Thyroid gland (tissue), 4 donors: ENCODE measurements around the gene GJC3.

Source experiments
- POLR2A ChIP-seq, 2 donors: fragments of 450-650 bp; IDR thresholded peaks; one replicate each; pipeline ENCODE4 v1.6.1; 2017; ENCODE audit warnings: antibody characterized with exemption in 2 of 2, mild to moderate bottlenecking in 2 of 2, moderate library complexity in 1 of 2
- TF ChIP-seq, protein P1 (sequence below), 6 experiments: fragments of 200-600 bp in 3 of 6; fragments of 450-650 bp in 3 of 6; sonication (generic) in 3 of 6; IDR thresholded peaks; one replicate each; pipeline ENCODE4 v1.5.1; 2016 to 2019; ENCODE audit warnings: antibody characterized with exemption in 6 of 6, mild to moderate bottlenecking in 2 of 6, inconsistent platforms in 1 of 6, moderate library complexity in 1 of 6

DNA sequence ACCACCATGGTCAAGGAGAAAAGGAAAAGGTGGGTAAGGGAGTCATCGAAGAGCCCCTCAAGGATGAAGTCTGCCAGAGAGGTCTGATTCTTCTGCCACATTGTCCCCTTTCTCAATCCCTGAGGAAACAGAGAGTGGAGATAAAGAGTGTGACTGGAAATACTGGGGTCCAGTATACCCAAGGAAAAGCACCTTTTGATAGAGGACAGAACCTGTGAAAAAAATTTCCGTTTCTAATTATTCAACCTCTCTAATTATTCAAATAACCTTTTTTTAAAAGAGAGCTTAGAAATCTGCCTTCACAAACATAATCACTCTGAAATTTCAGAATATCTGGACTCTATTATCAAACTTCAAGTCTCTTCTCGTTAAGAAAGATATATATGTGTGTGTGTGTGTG, 52.5 kb downstream of the GJC3 start, which contains the start of gene OR2AE1:
- TF ChIP-seq, protein P1, sequence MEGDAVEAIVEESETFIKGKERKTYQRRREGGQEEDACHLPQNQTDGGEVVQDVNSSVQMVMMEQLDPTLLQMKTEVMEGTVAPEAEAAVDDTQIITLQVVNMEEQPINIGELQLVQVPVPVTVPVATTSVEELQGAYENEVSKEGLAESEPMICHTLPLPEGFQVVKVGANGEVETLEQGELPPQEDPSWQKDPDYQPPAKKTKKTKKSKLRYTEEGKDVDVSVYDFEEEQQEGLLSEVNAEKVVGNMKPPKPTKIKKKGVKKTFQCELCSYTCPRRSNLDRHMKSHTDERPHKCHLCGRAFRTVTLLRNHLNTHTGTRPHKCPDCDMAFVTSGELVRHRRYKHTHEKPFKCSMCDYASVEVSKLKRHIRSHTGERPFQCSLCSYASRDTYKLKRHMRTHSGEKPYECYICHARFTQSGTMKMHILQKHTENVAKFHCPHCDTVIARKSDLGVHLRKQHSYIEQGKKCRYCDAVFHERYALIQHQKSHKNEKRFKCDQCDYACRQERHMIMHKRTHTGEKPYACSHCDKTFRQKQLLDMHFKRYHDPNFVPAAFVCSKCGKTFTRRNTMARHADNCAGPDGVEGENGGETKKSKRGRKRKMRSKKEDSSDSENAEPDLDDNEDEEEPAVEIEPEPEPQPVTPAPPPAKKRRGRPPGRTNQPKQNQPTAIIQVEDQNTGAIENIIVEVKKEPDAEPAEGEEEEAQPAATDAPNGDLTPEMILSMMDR (IDR thresholded peaks at IDR 0.05): no peak
- TF ChIP-seq POLR2A (IDR thresholded peaks at IDR 0.05): no peak
